K562 (cell line): ENCODE results near the gene NAA80. TPM values are rescaled to one million over a fixed set of nuclear protein-coding genes. Genes with fewer than 3 reads are reported as not detected.
A peak's percentile ranks its signal among the peaks of the same experiment; 100 is the strongest.

ENCODE experiments used
- ARID3A ChIP-seq: IDR thresholded peaks from 2 replicates; pipeline ENCODE4 v1.6.1; 2012; ENCODE audit warnings: low read depth, low read length, improper control_type of control experiment, borderline replicate concordance
- CBX5 ChIP-seq: IDR thresholded peaks from 2 replicates; pipeline ENCODE4 v1.6.1; 2014; ENCODE audit warnings: low read depth, borderline replicate concordance
- CCAR2 ChIP-seq: fragments of 200-400 bp; formaldehyde crosslinking; IDR thresholded peaks from 2 replicates; pipeline ENCODE4 v1.6.1; 2017; ENCODE audit warnings: mild to moderate bottlenecking, low read depth, low read length
- GABPA ChIP-seq: fragments of 200-800 bp; sonication (Bioruptor generic); conservative IDR thresholded peaks from 2 replicates; pipeline ENCODE4 v1.6.1; 2016; ENCODE audit warnings: low read depth, missing genetic modification characterization, missing compliant biosample characterization
- HMGN3 ChIP-seq: IDR thresholded peaks from 2 replicates; pipeline ENCODE4 v1.6.1; 2011; ENCODE audit warnings: borderline replicate concordance, low read depth, mild to moderate bottlenecking, mixed read lengths, low read length; ENCODE audit not compliant: insufficient read length; ENCODE audit errors: extremely low read depth
- HNRNPK ChIP-seq: fragments of 200-400 bp; formaldehyde crosslinking; IDR thresholded peaks from one replicate; pipeline ENCODE4 v1.6.1; 2018; ENCODE audit warnings: mild to moderate bottlenecking, low read depth, low read length; ENCODE audit not compliant: poor library complexity, severe bottlenecking
- HNRNPUL1 ChIP-seq: fragments of 200-400 bp; formaldehyde crosslinking; IDR thresholded peaks from 2 replicates; pipeline ENCODE4 v1.6.1; 2017; ENCODE audit warnings: low read length
- MBD2 ChIP-seq: sonication (generic); IDR thresholded peaks from 2 replicates; pipeline ENCODE4 v1.6.1; 2016; ENCODE audit warnings: low read depth, borderline replicate concordance
- MEIS2 ChIP-seq: fragments of 450-650 bp; IDR thresholded peaks from 2 replicates; pipeline ENCODE4 v1.6.1; 2014; ENCODE audit warnings: mild to moderate bottlenecking; ENCODE audit not compliant: partially characterized antibody
- MYNN ChIP-seq, 2 experiments: sonication (generic); formaldehyde crosslinking in 1 of 2; IDR thresholded peaks; 2 replicates each; pipeline versions ENCODE4 v1.5.0 to v1.6.1; 2016 to 2020; ENCODE audit warnings: antibody characterized with exemption in 1 of 2, missing genetic modification reagents in 1 of 2
- NR3C1 ChIP-seq: sonication (generic); formaldehyde crosslinking; IDR thresholded peaks from 2 replicates; pipeline ENCODE4 v1.8.1; 2022; ENCODE audit warnings: missing genetic modification reagents
- PTTG1 ChIP-seq: fragments of 450-650 bp; IDR thresholded peaks from 2 replicates; pipeline ENCODE4 v1.6.1; 2016; ENCODE audit warnings: low read depth, mild to moderate bottlenecking, missing genetic modification characterization, missing compliant biosample characterization
- RBM15 ChIP-seq: fragments of 200-400 bp; formaldehyde crosslinking; IDR thresholded peaks from 2 replicates; pipeline ENCODE4 v1.6.1; 2018; ENCODE audit warnings: mild to moderate bottlenecking, low read length, moderate library complexity; ENCODE audit not compliant: insufficient read depth
- RUNX1 ChIP-seq: sonication (generic); IDR thresholded peaks from 2 replicates; pipeline ENCODE4 v1.6.1; 2016; ENCODE audit warnings: antibody characterized with exemption, low read depth
- TFAM ChIP-seq: fragments of 250-450 bp; sonication (Bioruptor Pico); conservative IDR thresholded peaks from 2 replicates; pipeline ENCODE4 v1.5.0; 2021; ENCODE audit warnings: mild to moderate bottlenecking, moderate library complexity
- ZNF253 ChIP-seq: fragments of 250-450 bp; sonication (Bioruptor Pico); conservative IDR thresholded peaks from 2 replicates; pipeline ENCODE4 v1.6.1; 2021; ENCODE audit warnings: mild to moderate bottlenecking
- ZNF3 ChIP-seq: fragments of 250-450 bp; sonication (Bioruptor Pico); IDR thresholded peaks from 2 replicates; pipeline ENCODE4 v1.5.0; 2021; ENCODE audit warnings: mild to moderate bottlenecking, moderate library complexity
- ZNF695 ChIP-seq: fragments of 450-650 bp; formaldehyde crosslinking; IDR thresholded peaks from 2 replicates; pipeline ENCODE4 v1.4.0; 2020; ENCODE audit warnings: mild to moderate bottlenecking, moderate library complexity
- polyA plus RNA-seq, 8 experiments: library from polyadenylated mRNA; depleted of rRNA in 4 of 8; stranded (reverse) in 5 of 8; unstranded in 3 of 8; fragments of >200 nt; fragmentation: Nextera tagmentation in 2 of 8; fragmentation: Illumina TruSeq in 1 of 8; extraction: Ambion mirVana in 2 of 8; extraction: Trizol in 1 of 8; gene quantifications; 2 replicates each; pipeline versions ENCODE4 v1.2.1 to v1.2.3, GENCODE V29; 2011 to 2014; ENCODE audit warnings: inconsistent platforms in 1 of 8, missing spikeins in 1 of 8
- total RNA-seq, 7 experiments: library from RNA; depleted of rRNA in 6 of 7; stranded (reverse); fragments of >200 nt in 6 of 7; fragmentation: Illumina TruSeq in 2 of 7; extraction: Trizol in 2 of 7; gene quantifications; 2 replicates each; pipeline versions ENCODE4 v1.2.1 to v1.2.3, GENCODE V29; 2011 to 2021; ENCODE audit warnings: low replicate concordance in 1 of 7
- TF ChIP-seq, protein P1 (sequence below): fragments of 250-450 bp; sonication (Bioruptor Pico); IDR thresholded peaks from 2 replicates; pipeline ENCODE4 v1.4.0; 2020; ENCODE audit warnings: mild to moderate bottlenecking, moderate library complexity, borderline replicate concordance
- TF ChIP-seq, protein P2 (sequence below): fragments of 150-350 bp; IDR thresholded peaks from 2 replicates; pipeline ENCODE4 v1.6.1; 2014; ENCODE audit warnings: low read depth, mild to moderate bottlenecking, low read length, borderline replicate concordance

NAA80 gene
- total and polyA plus RNA-seq, 9 of the 15 experiments (the other 6 are each of a cell fraction or from before 2014, with no cell fraction given) = 0.82 to 24.0 (median 8.6) TPM

DNA sequence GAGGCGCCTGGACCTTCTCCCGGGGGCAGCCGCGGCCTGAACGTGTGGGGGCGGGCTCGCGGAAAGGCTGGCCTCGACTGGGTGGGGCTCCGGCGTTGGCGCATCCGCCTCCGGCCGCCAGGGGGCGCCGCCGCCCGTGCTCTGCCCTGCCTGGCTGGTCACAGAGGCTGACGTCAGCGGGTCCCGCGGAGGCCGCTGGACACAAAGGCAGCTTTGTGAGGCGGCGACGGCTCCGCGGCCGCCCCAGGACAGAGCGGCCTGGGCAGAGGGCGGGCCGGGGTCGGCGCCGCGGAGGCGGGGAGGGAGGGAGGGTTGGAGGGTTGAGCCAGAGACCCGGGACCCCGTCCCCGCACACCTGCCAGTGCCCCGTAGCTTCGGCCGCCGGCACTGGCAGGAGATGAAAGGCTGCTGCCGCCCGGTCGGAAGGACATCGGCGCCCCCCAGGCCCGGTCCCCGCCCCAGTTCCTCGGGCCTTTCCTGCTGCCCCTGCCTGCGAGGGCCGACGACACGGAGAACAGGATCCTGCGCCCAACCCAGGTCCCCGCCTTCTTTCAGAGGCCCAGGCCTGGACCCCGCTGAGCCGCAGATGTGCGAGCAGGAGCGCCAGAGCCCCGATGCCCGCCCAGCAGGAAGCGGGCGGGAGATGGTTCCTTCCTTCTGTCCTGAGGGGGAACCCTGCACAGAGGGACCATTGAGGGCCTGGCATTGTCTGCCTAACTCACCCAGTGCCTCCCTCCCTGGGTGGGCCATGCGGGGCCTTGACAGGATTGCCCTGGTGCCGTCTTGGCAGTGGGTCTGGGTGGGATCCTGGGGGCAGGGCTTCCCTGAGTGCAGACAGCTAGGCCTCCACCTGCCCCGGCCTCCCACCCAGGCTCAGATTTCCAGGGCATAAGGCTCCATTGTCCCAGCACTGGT, 38.9 kb downstream of the NAA80 start (continued):
- no peak for TF ChIP-seq RBM15
- TF ChIP-seq NR3C1 = no peak
- no peak for TF ChIP-seq MEIS2
- no peak for TF ChIP-seq CBX5
- TF ChIP-seq, protein P1, sequence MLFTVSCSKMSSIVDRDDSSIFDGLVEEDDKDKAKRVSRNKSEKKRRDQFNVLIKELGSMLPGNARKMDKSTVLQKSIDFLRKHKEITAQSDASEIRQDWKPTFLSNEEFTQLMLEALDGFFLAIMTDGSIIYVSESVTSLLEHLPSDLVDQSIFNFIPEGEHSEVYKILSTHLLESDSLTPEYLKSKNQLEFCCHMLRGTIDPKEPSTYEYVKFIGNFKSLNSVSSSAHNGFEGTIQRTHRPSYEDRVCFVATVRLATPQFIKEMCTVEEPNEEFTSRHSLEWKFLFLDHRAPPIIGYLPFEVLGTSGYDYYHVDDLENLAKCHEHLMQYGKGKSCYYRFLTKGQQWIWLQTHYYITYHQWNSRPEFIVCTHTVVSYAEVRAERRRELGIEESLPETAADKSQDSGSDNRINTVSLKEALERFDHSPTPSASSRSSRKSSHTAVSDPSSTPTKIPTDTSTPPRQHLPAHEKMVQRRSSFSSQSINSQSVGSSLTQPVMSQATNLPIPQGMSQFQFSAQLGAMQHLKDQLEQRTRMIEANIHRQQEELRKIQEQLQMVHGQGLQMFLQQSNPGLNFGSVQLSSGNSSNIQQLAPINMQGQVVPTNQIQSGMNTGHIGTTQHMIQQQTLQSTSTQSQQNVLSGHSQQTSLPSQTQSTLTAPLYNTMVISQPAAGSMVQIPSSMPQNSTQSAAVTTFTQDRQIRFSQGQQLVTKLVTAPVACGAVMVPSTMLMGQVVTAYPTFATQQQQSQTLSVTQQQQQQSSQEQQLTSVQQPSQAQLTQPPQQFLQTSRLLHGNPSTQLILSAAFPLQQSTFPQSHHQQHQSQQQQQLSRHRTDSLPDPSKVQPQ (CRISPR knock-in tag) = no peak
- no peak for TF ChIP-seq HNRNPK
- TF ChIP-seq ARID3A = no peak
- no peak for TF ChIP-seq MBD2
- TF ChIP-seq PTTG1 (tag) = no peak
- no peak for TF ChIP-seq ZNF253 (CRISPR knock-in tag)
- TF ChIP-seq TFAM (CRISPR knock-in tag) = no peak
- TF ChIP-seq HNRNPUL1 = no peak
- TF ChIP-seq GABPA (tag) = no peak
- TF ChIP-seq, protein P2, sequence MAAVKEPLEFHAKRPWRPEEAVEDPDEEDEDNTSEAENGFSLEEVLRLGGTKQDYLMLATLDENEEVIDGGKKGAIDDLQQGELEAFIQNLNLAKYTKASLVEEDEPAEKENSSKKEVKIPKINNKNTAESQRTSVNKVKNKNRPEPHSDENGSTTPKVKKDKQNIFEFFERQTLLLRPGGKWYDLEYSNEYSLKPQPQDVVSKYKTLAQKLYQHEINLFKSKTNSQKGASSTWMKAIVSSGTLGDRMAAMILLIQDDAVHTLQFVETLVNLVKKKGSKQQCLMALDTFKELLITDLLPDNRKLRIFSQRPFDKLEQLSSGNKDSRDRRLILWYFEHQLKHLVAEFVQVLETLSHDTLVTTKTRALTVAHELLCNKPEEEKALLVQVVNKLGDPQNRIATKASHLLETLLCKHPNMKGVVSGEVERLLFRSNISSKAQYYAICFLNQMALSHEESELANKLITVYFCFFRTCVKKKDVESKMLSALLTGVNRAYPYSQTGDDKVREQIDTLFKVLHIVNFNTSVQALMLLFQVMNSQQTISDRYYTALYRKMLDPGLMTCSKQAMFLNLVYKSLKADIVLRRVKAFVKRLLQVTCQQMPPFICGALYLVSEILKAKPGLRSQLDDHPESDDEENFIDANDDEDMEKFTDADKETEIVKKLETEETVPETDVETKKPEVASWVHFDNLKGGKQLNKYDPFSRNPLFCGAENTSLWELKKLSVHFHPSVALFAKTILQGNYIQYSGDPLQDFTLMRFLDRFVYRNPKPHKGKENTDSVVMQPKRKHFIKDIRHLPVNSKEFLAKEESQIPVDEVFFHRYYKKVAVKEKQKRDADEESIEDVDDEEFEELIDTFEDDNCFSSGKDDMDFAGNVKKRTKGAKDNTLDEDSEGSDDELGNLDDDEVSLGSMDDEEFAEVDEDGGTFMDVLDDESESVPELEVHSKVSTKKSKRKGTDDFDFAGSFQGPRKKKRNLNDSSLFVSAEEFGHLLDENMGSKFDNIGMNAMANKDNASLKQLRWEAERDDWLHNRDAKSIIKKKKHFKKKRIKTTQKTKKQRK = no peak
- no peak for TF ChIP-seq ZNF3 (CRISPR knock-in tag)
- TF ChIP-seq CCAR2 = no peak
- TF ChIP-seq RUNX1 = 0 out of 2 replicates have a peak, but pooled peaks have one; percentile 3
- no peak for TF ChIP-seq ZNF695
- TF ChIP-seq MYNN (IDR thresholded peaks at IDR 0.05) = no peak
- no peak for TF ChIP-seq MYNN (CRISPR knock-in tag; IDR thresholded peaks at IDR 0.05)
- TF ChIP-seq HMGN3 = peak; percentile 81
